ENCODE results near the gene ASXL1. TPM values are rescaled to one million over a fixed set of nuclear protein-coding genes. Genes with fewer than 3 reads are reported as not detected.
A peak's percentile ranks its signal among the peaks of the same experiment; 100 is the strongest.

Gene ASXL1
- total and polyA plus RNA-seq, 8 donors = 32.9 to 57.7 (median 38.0) TPM

- WGBS, 2 donors = 14 to 17% methylated on average over 13 of the region's 13 CpGs
- no peaks in the 10 kb centered on the region for H3K36me3 ChIP-seq
- no peaks in the 10 kb centered on the region for H3K9me3 ChIP-seq
- FAIRE-seq (no peak), DNase-seq (peak in 4 of 6 donors; percentile 22 to 56 (median 38)), ATAC-seq (peak in 1 of 4 donors; percentile 5)
- intact Hi-C loops (cut with DNase I) = loop anchor here in 2 of 3 donors (10.0 kb wide), 2 partner anchors 277 to 327 kb away; partner anchors contain the start of genes PLAGL2 (in 1 of the 2) and POFUT1 (in 1 of the 2)
- peaks cover 18 to 51% (median 39%) of the 10 kb centered on the region in 3 donors for H3K4me1 ChIP-seq
- H3K27me3 ChIP-seq = no peaks in the 10 kb centered on the region
- no peak for TF ChIP-seq CTCF (IDR thresholded peaks at IDR 0.05)
- H3K27ac ChIP-seq = peak overlapping the region; percentile 6 to 85 (median 80)
- H3K4me3 ChIP-seq = peak overlapping the region in 2 of 4 donors; percentile 52 to 80
Observed at GRCh38 chr20:32481311-32482142, 123.4 kb downstream of the ASXL1 start.

GRCh38 chr20:32482143-32482441 lies 124.0 kb downstream of the ASXL1 start:
- H3K36me3 ChIP-seq = no peaks in the 10 kb centered on the region
- WGBS, 2 donors = 1% methylated on average over 9 of the region's 9 CpGs
- no peak for TF ChIP-seq CTCF (IDR thresholded peaks at IDR 0.05)
- peak overlapping the region; percentile 62 to 85 (median 80) for H3K27ac ChIP-seq
- no peak for FAIRE-seq
- peak overlapping the region; percentile 51 to 80 (median 62) for H3K4me3 ChIP-seq
- DNase-seq = no peak
- H3K27me3 ChIP-seq = no peaks in the 10 kb centered on the region
- no peaks in the 10 kb centered on the region for H3K9me3 ChIP-seq
- peaks cover 13 to 46% (median 35%) of the 10 kb centered on the region in 3 donors for H3K4me1 ChIP-seq
- no peak for ATAC-seq
- intact Hi-C loops (cut with DNase I) = loop anchor here in 2 of 3 donors (10.0 kb wide), 2 partner anchors 277 to 327 kb away; partner anchors contain the start of genes PLAGL2 (in 1 of the 2) and POFUT1 (in 1 of the 2)

- H3K9me3 ChIP-seq = no peaks in the 10 kb centered on the region
- TF ChIP-seq CTCF (IDR thresholded peaks at IDR 0.05) = no peak
- ATAC-seq (peak; percentile 7 to 43 (median 22)), FAIRE-seq (no peak), DNase-seq (peak in 5 of 6 donors; percentile 50 to 83 (median 62))
- no peaks in the 10 kb centered on the region for H3K27me3 ChIP-seq
- intact Hi-C loops (cut with DNase I) = loop anchor here in 2 of 3 donors (10.0 kb wide), 2 partner anchors 278 to 328 kb away; partner anchors contain the start of genes PLAGL2 (in 1 of the 2) and POFUT1 (in 1 of the 2)
- H3K36me3 ChIP-seq = no peaks in the 10 kb centered on the region
- WGBS, 2 donors = 1% methylated on average over 60 to 81 of the region's 82 CpGs
- peak overlapping the region; percentile 51 to 80 (median 62) for H3K4me3 ChIP-seq
- peaks cover 7 to 40% (median 29%) of the 10 kb centered on the region in 3 donors for H3K4me1 ChIP-seq
- peak overlapping the region; percentile 62 to 85 (median 80) for H3K27ac ChIP-seq
Observed at GRCh38 chr20:32482442-32483261, 124.5 kb downstream of the ASXL1 start.

- intact Hi-C loops (cut with DNase I) = loop anchor here in 2 of 3 donors (10.0 kb wide), 2 partner anchors 279 to 329 kb away; partner anchors contain the start of genes PLAGL2 (in 1 of the 2) and POFUT1 (in 1 of the 2)
- Histone ChIP-seq H3K4me1 (peaks cover 5 to 33% (median 25%) of the 10 kb centered on the region in 3 donors), H3K27me3 (no peaks in the 10 kb centered on the region), H3K4me3 (peak overlapping the region; percentile 52 to 80 (median 73)), H3K27ac (peak overlapping the region; percentile 64 to 88 (median 82)), H3K9me3 (no peaks in the 10 kb centered on the region), H3K36me3 (no peaks in the 10 kb centered on the region)
- FAIRE-seq (no peak), ATAC-seq (peak; percentile 69 to 79 (median 74)), DNase-seq (peak; percentile 83 to 94 (median 89))
- no peak for TF ChIP-seq CTCF (IDR thresholded peaks at IDR 0.05)
- WGBS, 2 donors = 0 to 2% methylated on average over 34 to 69 of the region's 79 CpGs
Observed at GRCh38 chr20:32483351-32484224, 125.5 kb downstream of the ASXL1 start.

All from pancreas (tissue), 10 donors.